Measurements from ENCODE around the gene TRIM46.

Gene TRIM46

DNA sequence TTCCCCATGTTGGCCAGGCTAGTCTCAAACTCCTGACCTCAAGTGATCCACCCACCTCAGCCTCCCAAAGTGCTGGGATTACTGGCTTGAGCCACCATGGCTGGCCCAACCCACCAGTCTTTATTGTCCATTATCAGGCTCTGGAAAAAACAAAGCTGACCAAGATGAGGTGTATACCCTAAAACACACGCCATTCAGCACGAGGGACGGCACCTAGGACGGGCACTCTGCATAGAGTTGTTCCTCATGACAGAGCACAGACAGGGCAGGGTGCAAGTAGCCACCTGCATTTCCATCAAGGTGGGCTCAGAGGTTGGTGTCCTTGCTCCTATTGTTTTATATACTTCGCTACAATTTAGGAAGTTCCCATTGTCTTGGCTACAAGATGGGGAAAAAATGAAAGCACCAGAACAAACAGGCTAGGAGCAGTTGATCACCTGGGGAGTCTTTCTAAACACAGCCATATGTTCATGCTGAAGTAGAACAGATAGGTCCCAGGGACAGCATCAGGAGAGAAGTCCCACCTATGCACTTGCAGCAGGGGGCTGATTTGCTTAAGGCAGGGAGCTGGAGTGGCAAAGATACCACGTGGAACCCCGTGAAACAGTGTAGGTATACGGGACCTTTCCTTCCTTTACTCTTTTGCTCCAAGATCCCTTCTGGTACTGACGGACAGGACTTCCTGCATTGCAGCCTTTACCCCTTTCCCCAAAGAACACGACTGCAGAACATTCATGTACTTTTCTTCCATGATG, 5.0 kb upstream of the TRIM46 start:
- H3K9me2 ChIP-seq (replicated peaks; ENCODE audit: insufficient read depth, low read length), result no peaks in the 10 kb centered on the region
- H2AFZ ChIP-seq (ENCODE audit: low read depth, low read length, severe bottlenecking), result no peak overlapping the region
- no peak for TF ChIP-seq EZH2phosphoT487 (conservative IDR thresholded peaks at IDR 0.05; ENCODE audit: low read length)
- TF ChIP-seq, protein P1, sequence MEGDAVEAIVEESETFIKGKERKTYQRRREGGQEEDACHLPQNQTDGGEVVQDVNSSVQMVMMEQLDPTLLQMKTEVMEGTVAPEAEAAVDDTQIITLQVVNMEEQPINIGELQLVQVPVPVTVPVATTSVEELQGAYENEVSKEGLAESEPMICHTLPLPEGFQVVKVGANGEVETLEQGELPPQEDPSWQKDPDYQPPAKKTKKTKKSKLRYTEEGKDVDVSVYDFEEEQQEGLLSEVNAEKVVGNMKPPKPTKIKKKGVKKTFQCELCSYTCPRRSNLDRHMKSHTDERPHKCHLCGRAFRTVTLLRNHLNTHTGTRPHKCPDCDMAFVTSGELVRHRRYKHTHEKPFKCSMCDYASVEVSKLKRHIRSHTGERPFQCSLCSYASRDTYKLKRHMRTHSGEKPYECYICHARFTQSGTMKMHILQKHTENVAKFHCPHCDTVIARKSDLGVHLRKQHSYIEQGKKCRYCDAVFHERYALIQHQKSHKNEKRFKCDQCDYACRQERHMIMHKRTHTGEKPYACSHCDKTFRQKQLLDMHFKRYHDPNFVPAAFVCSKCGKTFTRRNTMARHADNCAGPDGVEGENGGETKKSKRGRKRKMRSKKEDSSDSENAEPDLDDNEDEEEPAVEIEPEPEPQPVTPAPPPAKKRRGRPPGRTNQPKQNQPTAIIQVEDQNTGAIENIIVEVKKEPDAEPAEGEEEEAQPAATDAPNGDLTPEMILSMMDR (IDR thresholded peaks at IDR 0.05; ENCODE audit: insufficient read depth, low read length, poor library complexity, severe bottlenecking), result no peak
- no peaks in the 10 kb centered on the region for H3K27me3 ChIP-seq (ENCODE audit: low read length)
- H4K20me1 ChIP-seq (ENCODE audit: low read depth, low read length), result no peaks in the 10 kb centered on the region
- no peak overlapping the region for H3K4me2 ChIP-seq (ENCODE audit: low read depth, low read length, poor library complexity, severe bottlenecking)
- H3F3A ChIP-seq (ENCODE audit: insufficient read depth), result no peaks in the 10 kb centered on the region; the same call in 1 of the 2 replicates
- no peaks in the 10 kb centered on the region for H3K36me3 ChIP-seq (ENCODE audit: low read length)
- H3K79me2 ChIP-seq (ENCODE audit: insufficient read depth, low read length), result peaks cover 14% of the 10 kb centered on the region
- no peak overlapping the region for H3K9ac ChIP-seq (ENCODE audit: low read length)
- no peak overlapping the region for H3K4me3 ChIP-seq (ENCODE audit: insufficient read depth, low read length, poor library complexity, severe bottlenecking)
- H3K27ac ChIP-seq (ENCODE audit: low read depth, low read length), result no peak overlapping the region
- H3K9me3 ChIP-seq (ENCODE audit: insufficient read depth, low read length), result no peaks in the 10 kb centered on the region

DNA sequence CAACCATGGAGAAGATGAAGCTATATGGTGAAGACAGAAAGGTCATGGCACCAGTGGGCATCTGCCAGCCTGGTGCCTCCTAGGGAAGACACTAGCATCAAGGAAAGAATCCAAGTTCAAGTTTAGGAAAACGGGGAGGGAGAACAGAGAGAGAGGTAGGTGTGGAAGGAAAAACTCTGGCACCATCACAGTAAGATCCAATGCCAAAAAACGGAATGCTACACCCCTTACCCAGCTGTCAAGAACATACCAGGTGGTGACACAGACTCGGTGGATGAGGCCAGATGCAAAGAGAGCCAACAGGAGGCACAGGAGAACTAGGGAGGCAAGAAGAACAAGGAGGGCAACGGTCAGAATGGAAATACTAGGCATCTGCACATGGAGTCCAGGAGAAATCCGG, 4.1 kb upstream of the TRIM46 start:
- H3K79me2 ChIP-seq (ENCODE audit: insufficient read depth, low read length), result peaks cover 14% of the 10 kb centered on the region
- no peaks in the 10 kb centered on the region for H3K9me3 ChIP-seq (ENCODE audit: insufficient read depth, low read length)
- no peaks in the 10 kb centered on the region for H3K9me2 ChIP-seq (replicated peaks; ENCODE audit: insufficient read depth, low read length)
- H3K27ac ChIP-seq (ENCODE audit: low read depth, low read length), result no peak overlapping the region
- no peak for TF ChIP-seq EZH2phosphoT487 (conservative IDR thresholded peaks at IDR 0.05; ENCODE audit: low read length)
- TF ChIP-seq, protein P1 (IDR thresholded peaks at IDR 0.05; ENCODE audit: insufficient read depth, low read length, poor library complexity, severe bottlenecking), result no peak
- H4K20me1 ChIP-seq (ENCODE audit: low read depth, low read length), result no peaks in the 10 kb centered on the region
- H3K27me3 ChIP-seq (ENCODE audit: low read length), result no peaks in the 10 kb centered on the region
- no peaks in the 10 kb centered on the region; the same call in 1 of the 2 replicates for H3F3A ChIP-seq (ENCODE audit: insufficient read depth)
- no peak overlapping the region for H3K4me3 ChIP-seq (ENCODE audit: insufficient read depth, low read length, poor library complexity, severe bottlenecking)
- H2AFZ ChIP-seq (ENCODE audit: low read depth, low read length, severe bottlenecking), result no peak overlapping the region
- no peak overlapping the region for H3K9ac ChIP-seq (ENCODE audit: low read length)
- H3K4me2 ChIP-seq (ENCODE audit: low read depth, low read length, poor library complexity, severe bottlenecking), result no peak overlapping the region
- H3K36me3 ChIP-seq (ENCODE audit: low read length), result no peaks in the 10 kb centered on the region

DNA sequence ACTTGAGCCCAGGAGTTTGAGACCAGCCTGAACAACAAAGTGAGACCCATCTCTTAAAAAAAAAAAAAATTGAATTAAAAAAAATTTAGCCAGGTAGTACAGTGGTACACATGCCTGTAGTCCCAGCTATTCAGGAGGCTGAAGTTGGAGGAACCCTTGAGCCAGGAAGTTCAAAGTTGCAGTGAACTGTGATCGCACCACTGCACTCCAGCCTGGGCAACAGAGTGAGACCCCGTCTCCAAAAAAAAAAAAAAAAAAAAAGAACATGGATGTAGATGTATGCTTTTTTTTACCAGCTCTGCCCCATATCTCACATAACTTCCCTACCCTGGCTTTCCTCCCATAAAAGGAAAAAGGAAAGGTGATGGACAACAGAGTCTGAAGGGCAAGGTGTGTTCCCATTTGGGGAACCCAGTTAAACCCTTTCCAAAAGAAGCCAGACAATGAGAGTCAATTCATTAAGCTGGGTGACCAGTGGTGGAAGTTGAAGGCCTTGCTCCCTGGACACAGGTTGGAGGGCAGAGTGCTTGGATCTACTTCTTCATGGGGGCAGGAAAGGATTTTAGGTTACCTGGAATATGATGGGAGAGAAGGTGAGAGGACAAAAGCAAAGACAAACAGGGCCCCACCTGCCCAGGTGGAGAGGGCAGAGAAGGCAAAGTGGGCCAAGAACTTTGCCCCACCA, 3.4 kb upstream of the TRIM46 start:
- TF ChIP-seq, protein P1 (IDR thresholded peaks at IDR 0.05; ENCODE audit: insufficient read depth, low read length, poor library complexity, severe bottlenecking), result no peak
- TF ChIP-seq EZH2phosphoT487 (conservative IDR thresholded peaks at IDR 0.05; ENCODE audit: low read length), result no peak
- H3K79me2 ChIP-seq (ENCODE audit: insufficient read depth, low read length), result peaks cover 14% of the 10 kb centered on the region
- no peaks in the 10 kb centered on the region for H3K36me3 ChIP-seq (ENCODE audit: low read length)
- no peaks in the 10 kb centered on the region for H3K27me3 ChIP-seq (ENCODE audit: low read length)
- no peak overlapping the region for H2AFZ ChIP-seq (ENCODE audit: low read depth, low read length, severe bottlenecking)
- H3K27ac ChIP-seq (ENCODE audit: low read depth, low read length), result no peak overlapping the region
- H3F3A ChIP-seq (ENCODE audit: insufficient read depth), result no peaks in the 10 kb centered on the region; the same call in 1 of the 2 replicates
- H3K4me2 ChIP-seq (ENCODE audit: low read depth, low read length, poor library complexity, severe bottlenecking), result no peak overlapping the region
- no peaks in the 10 kb centered on the region for H4K20me1 ChIP-seq (ENCODE audit: low read depth, low read length)
- H3K9me3 ChIP-seq (ENCODE audit: insufficient read depth, low read length), result no peaks in the 10 kb centered on the region
- H3K9ac ChIP-seq (ENCODE audit: low read length), result no peak overlapping the region
- H3K4me3 ChIP-seq (ENCODE audit: insufficient read depth, low read length, poor library complexity, severe bottlenecking), result no peak overlapping the region
- H3K9me2 ChIP-seq (replicated peaks; ENCODE audit: insufficient read depth, low read length), result no peaks in the 10 kb centered on the region
